ENCODE data around the gene ZNF267.
A peak's percentile ranks its signal among the peaks of the same experiment; 100 is the strongest.
"Not testable (repeated sequence)": the region's sequence is repeated elsewhere in the genome, so short reads cannot be mapped to it uniquely, and the experiment has no call there.

ZNF267 gene

GRCh38 chr16:31873556-31874365 lies at the start of gene ZNF267:
Gene ZNF267, plus strand, starts transcription at chr16:31873807. Its CDS starts 160 bp downstream, at chr16:31873967.
- peak; percentile 3 for DNase-seq

- DNase-seq, result no peak
Measured at GRCh38 chr16:31833047-31833446, 40.6 kb upstream of the ZNF267 start.

- DNase-seq, result not testable (repeated sequence)
Measured at GRCh38 chr16:31836396-31836795, 37.2 kb upstream of the ZNF267 start.

GRCh38 chr16:31842864-31843263 lies 30.7 kb upstream of the ZNF267 start:
- DNase-seq, result no peak

- not testable (repeated sequence) for DNase-seq
Measured at GRCh38 chr16:31848572-31848971, 25.0 kb upstream of the ZNF267 start.

GRCh38 chr16:31853291-31853690 lies 20.3 kb upstream of the ZNF267 start:
- no peak for DNase-seq

GRCh38 chr16:31860508-31860907 lies 13.1 kb upstream of the ZNF267 start:
- DNase-seq, result no peak

GRCh38 chr16:31861455-31861854 lies 12.2 kb upstream of the ZNF267 start:
- no peak for DNase-seq

- DNase-seq, result no peak
Measured at GRCh38 chr16:31862761-31863160, 10.8 kb upstream of the ZNF267 start.

GRCh38 chr16:31868164-31868563 lies 5.4 kb upstream of the ZNF267 start:
- DNase-seq, result no peak

- no peak for DNase-seq
Measured at GRCh38 chr16:31868691-31869167, 4.9 kb upstream of the ZNF267 start.

GRCh38 chr16:31869511-31870201 lies 4.0 kb upstream of the ZNF267 start:
- DNase-seq, result no peak

- DNase-seq, result no peak
Measured at GRCh38 chr16:31870809-31871208, 2.8 kb upstream of the ZNF267 start.

GRCh38 chr16:31871510-31871909 lies 2.1 kb upstream of the ZNF267 start:
- no peak for DNase-seq

GRCh38 chr16:31872201-31872600 lies 1.4 kb upstream of the ZNF267 start:
- DNase-seq, result no peak

GRCh38 chr16:31874366-31875111 lies 932 bp downstream of the ZNF267 start:
- DNase-seq, result no peak

- DNase-seq, result no peak
Measured at GRCh38 chr16:31875112-31875803, 1.7 kb downstream of the ZNF267 start.

- no peak for DNase-seq
Measured at GRCh38 chr16:31875928-31876547, 2.4 kb downstream of the ZNF267 start.

- no peak for DNase-seq
Measured at GRCh38 chr16:31876951-31877828, 3.6 kb downstream of the ZNF267 start.

GRCh38 chr16:31877876-31878642 lies 4.5 kb downstream of the ZNF267 start:
- DNase-seq, result no peak
